Right forelimb (tissue), 1 donor: ENCODE measurements around the gene TAPT1.
"Not testable (repeated sequence)": the region's sequence is repeated elsewhere in the genome, so short reads cannot be mapped to it uniquely, and the experiment has no call there.

Experiments
- DNase-seq: peaks from one replicate; pipeline ENCODE4 v3.0.0-alpha.2; 2018

Gene TAPT1

DNA sequence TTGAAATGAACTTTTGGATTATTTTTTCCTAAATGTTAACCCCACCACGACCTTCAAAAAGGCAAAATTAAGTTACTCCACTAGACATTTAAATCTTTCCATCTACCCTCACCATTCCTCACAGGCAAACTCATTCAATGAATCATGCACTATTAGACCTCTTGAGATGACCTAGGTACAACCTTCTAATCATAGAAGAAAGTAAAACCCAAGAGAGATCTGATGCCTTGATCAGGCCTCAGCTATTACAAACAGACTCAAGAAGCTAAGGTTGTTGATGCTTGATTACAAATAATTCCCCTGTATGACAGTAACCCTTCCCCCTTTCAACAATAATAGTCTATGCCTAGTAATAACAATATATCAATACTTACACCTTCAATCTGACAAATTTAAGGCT is 18.9 kb downstream of the TAPT1 start:
- no peak for DNase-seq

DNA sequence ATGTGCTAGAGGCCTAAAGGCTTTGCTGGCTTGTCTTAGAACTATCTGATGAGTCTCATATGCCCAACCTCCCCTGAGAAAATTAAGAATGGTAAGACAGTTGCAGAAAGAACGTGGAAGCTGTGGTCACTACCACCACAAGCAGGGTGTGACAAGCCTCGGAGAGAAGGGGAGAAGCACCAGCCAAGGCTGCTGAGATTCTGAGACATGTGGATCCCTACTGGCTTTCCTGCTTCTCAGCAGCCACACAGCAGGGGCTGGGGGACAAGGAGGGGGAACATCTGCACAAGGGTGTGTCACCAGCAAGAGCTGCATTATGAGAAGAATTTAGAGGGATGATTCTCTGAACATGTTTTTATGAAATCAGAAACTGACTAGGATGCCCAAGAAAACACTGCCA is 19.4 kb downstream of the TAPT1 start:
- no peak for DNase-seq

GRCh38 chr4:16206301-16206700 is 20.0 kb downstream of the TAPT1 start:
- DNase-seq: no peak

- DNase-seq: no peak
These were observed 20.7 kb downstream of the TAPT1 start for GRCh38 chr4:16205298-16206164.

DNA sequence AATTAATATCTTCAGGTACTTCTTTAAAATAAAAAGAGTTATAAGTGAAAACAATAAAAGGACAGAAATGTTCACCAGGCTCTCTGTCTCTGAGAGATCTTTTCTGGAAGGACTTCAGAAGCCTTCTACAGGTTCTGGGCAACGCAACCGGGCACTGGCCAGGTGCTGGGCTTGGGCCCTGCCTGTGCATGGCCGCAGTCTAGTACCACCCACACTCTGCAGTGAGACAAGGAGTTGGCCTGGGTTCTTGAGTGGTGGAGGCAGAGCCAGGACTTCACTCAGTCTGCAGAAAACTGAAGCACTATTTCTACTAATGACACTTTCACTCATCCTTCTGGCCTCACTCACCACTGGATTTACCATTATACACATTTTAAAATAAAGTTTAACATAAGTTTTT is 21.8 kb downstream of the TAPT1 start:
- DNase-seq: no peak

GRCh38 chr4:16203083-16203482 is 23.2 kb downstream of the TAPT1 start:
- DNase-seq: no peak

GRCh38 chr4:16202598-16202997 is 23.7 kb downstream of the TAPT1 start:
- no peak for DNase-seq

GRCh38 chr4:16199093-16199492 is 27.2 kb downstream of the TAPT1 start:
- DNase-seq: no peak

GRCh38 chr4:16197876-16198665 is 28.2 kb downstream of the TAPT1 start:
- DNase-seq: no peak

GRCh38 chr4:16196482-16197393 is 29.5 kb downstream of the TAPT1 start:
- no peak for DNase-seq

- no peak for DNase-seq
These were observed 31.1 kb downstream of the TAPT1 start for GRCh38 chr4:16195209-16195608.

DNA sequence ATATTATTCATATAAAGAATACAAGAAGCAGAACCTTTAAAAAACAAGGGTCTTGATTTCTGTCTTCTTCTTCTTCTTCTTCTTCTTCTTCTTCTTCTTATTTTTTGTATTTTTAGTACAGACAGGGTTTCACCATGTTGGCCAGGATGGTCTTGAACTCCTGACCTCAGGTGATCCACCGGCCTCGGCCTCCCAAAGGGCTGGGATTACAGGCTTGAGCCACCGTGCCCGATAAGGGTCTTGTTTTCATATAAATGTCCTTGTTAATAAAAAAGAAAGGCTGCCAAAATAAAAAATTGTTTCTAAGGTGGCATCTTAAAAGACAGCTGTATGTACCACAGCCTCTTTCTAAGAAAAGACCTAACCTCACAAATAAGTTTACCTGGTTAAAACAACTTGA is 31.5 kb downstream of the TAPT1 start:
- not testable (repeated sequence) for DNase-seq

- no peak for DNase-seq
These were observed 32.1 kb downstream of the TAPT1 start for GRCh38 chr4:16194214-16194613.

DNA sequence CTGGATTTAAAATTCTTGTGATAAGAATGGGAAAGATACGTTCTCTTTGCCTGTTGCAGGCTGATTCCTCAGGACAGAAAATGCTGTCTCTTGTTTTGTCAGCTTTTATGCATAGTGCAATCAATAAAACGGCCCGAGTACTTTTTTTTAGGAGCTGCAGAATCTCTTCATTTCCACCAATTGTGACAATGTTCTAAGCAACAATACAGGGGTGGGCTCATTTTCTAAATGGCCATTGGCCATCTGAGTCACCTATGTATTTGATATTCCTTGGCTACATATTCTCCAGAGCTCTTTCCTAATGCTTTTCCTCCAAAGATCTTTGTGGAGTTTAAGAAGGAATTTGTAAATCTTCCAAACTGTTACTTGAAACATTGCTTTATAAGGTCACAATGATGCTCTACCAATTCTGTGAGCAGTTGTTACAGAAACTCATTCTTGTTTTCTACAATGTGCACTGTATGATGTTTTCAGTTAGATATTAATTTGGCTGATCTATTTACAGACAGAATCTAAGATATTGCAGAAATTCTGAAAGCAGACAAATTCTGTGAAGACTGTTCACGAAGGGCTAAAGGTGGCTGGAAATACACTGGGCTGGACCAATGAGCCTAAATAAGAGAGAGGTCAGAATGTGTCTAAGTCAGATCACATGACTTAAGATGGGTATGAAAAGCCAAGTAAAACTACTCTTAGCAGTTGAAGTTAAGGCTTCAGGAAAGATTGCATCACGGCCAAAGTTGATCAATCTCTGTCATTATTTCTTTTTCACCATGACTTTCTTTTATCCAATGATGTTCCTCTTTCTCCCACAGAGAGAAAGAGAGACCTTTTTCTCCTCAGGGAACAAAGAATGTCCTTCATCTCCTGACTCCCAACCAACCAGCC is 33.4 kb downstream of the TAPT1 start:
- DNase-seq: no peak

DNA sequence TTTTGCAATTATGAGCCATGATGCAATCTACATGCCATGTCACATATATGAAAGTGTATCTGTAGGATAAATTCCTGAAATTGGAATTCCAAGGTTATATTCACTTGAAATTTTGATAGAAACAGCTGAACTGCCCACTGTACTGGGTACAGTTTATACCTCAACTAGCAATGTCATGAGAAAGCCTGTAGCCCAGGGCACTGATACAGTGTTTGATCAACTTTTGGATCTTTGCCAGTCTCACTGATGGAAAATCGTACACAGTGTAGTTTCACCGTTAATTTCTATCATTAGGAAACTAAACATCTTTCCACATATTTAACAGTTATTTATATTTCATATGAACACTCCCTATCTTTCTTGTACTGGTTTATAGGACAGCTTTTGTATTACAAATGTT is 34.2 kb downstream of the TAPT1 start:
- DNase-seq: no peak

- no peak for DNase-seq
These were observed 38.8 kb downstream of the TAPT1 start for GRCh38 chr4:16187455-16187854.

DNA sequence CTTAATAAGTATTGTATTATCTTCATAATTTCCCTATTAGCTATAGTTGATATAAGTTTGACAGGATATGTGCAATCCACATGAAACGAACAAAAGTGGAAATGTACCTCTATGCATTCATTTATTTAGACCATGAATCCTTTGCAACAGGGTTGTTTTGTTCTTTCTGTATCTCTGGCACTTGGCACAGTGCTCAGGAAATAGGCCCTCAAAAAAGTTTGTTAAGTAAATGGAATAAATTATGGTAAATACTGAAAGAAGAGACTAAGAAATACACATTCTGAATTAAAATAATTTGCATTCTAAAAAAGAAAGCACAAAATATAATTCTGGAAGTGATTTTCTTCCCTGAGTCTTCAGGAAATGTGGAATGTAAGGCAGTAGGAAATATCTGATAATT is 39.3 kb downstream of the TAPT1 start:
- DNase-seq: no peak

DNA sequence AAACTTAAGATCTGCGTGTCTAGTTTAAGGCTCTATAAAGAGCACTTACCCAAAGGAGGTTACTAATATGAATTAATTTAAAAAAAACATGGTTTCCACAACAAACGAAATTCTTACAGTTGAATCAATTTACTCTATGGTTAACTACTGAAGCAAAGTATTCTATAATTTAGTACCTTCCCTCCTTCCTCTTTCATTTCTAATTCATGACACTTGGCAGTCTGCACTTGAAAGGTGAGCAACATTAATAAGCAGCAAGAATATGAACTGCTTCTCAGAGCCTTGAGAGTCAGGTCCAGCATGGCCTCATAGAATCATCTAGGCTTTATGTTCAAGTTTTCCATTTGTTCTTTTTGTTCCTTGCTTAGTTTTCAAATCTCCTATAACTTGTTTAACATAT is 42.7 kb downstream of the TAPT1 start:
- no peak for DNase-seq

- DNase-seq: no peak
These were observed 49.6 kb downstream of the TAPT1 start for GRCh38 chr4:16176621-16177020.

- no peak for DNase-seq
These were observed 54.4 kb downstream of the TAPT1 start for GRCh38 chr4:16171831-16172230.

DNA sequence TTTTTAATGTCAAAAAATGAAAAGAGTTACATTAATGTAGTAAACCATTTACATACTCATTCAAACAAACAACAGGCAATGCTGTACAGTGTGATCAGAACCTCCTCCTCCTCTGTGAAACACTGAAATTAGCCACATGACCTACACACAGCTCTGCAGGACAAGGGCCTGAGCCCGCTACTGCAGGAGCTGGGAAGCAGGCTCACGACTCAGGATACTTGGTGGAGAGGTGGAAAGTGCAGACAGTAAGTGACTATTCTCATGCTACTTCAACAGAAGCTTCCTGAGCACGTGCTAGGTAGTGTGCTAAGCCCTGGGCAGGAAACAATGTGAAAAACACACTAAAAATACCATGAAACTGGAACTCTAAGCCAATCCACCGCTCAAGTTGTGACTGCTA is 56.8 kb downstream of the TAPT1 start:
- no peak for DNase-seq
